Measurements from ENCODE around the gene ARHGAP26.

Gene ARHGAP26

GRCh38 chr5:143025971-143026370 lies 255.8 kb downstream of the ARHGAP26 start:
- Histone ChIP-seq H3K4me2 (ENCODE audit: low read length) (no peak overlapping the region), H3K4me1 (ENCODE audit: control insufficient read depth, insufficient read depth, low read length) (peaks cover 19% of the 10 kb centered on the region), H3K9ac (ENCODE audit: low read depth, low read length) (no peak overlapping the region), H3K4me3 (ENCODE audit: low read length) (no peak overlapping the region), H3K9me3 (replicated peaks; ENCODE audit: low read length) (no peaks in the 10 kb centered on the region), H3K36me3 (ENCODE audit: insufficient read depth, low read length) (no peaks in the 10 kb centered on the region), H3K27me3 (ENCODE audit: control insufficient read depth, insufficient read depth, low read length) (no peaks in the 10 kb centered on the region)

DNA sequence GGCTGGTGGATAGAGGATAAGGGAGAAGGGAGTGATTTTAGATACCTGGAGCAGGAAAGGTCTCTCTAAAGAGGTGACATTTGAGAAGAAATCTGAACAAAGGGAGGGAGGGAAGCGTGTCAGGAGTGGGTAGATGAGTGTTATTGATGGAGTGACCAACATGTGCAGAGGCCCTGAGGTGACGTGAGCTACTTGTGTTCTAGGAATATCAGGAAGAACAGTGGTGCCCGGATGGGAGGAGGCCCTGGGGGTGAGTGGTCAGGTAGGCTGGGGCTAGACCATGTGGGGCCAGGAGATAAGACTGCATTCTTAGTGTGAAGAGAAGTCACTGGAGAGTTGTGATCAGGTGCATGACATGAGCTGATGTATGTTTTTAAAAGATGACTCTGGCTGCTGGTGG lies 256.2 kb downstream of the ARHGAP26 start:
- Histone ChIP-seq H3K9ac (ENCODE audit: low read depth, low read length) (no peak overlapping the region), H3K36me3 (ENCODE audit: insufficient read depth, low read length) (no peaks in the 10 kb centered on the region), H3K4me3 (ENCODE audit: low read length) (no peak overlapping the region), H3K4me1 (ENCODE audit: control insufficient read depth, insufficient read depth, low read length) (peaks cover 19% of the 10 kb centered on the region), H3K27me3 (ENCODE audit: control insufficient read depth, insufficient read depth, low read length) (no peaks in the 10 kb centered on the region), H3K4me2 (ENCODE audit: low read length) (no peak overlapping the region), H3K9me3 (replicated peaks; ENCODE audit: low read length) (no peaks in the 10 kb centered on the region)

DNA sequence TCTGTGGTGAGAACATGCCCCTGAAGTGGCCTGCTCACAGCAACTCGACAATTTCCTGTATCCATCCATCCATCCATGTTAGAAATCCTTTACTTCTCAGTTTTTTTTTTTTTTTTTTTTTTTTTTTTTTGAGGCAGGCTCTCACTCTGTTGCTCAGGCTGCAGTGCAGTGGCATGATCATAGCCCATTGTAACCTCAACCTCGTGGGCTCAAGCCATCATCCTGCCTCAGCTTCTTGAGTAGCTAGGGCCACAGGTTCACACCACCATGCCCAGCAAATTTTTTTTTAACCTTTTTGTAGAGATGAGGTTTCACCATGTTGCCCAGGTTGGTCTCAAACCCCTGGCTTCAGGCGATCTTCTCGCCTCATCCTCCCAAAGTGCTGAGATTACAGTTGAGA lies 259.1 kb downstream of the ARHGAP26 start:
- no peak overlapping the region for H3K4me3 ChIP-seq (ENCODE audit: low read length)
- H3K9ac ChIP-seq (ENCODE audit: low read depth, low read length): no peak overlapping the region
- no peak overlapping the region for H3K4me2 ChIP-seq (ENCODE audit: low read length)
- no peaks in the 10 kb centered on the region for H3K36me3 ChIP-seq (ENCODE audit: insufficient read depth, low read length)
- peaks cover 13% of the 10 kb centered on the region for H3K27me3 ChIP-seq (ENCODE audit: control insufficient read depth, insufficient read depth, low read length)
- no peaks in the 10 kb centered on the region for H3K9me3 ChIP-seq (replicated peaks; ENCODE audit: low read length)
- H3K4me1 ChIP-seq (ENCODE audit: control insufficient read depth, insufficient read depth, low read length): peaks cover 14% of the 10 kb centered on the region

- H3K4me3 ChIP-seq (ENCODE audit: low read length): no peak overlapping the region
- H3K27me3 ChIP-seq (ENCODE audit: control insufficient read depth, insufficient read depth, low read length): peaks cover 13% of the 10 kb centered on the region
- H3K9me3 ChIP-seq (replicated peaks; ENCODE audit: low read length): no peaks in the 10 kb centered on the region
- H3K4me1 ChIP-seq (ENCODE audit: control insufficient read depth, insufficient read depth, low read length): peaks cover 14% of the 10 kb centered on the region
- H3K9ac ChIP-seq (ENCODE audit: low read depth, low read length): no peak overlapping the region
- no peaks in the 10 kb centered on the region for H3K36me3 ChIP-seq (ENCODE audit: insufficient read depth, low read length)
- no peak overlapping the region for H3K4me2 ChIP-seq (ENCODE audit: low read length)
Measured at GRCh38 chr5:143030349-143030748, 260.2 kb downstream of the ARHGAP26 start.

- no peak overlapping the region for H3K9ac ChIP-seq (ENCODE audit: low read depth, low read length)
- H3K4me3 ChIP-seq (ENCODE audit: low read length): no peak overlapping the region
- H3K4me2 ChIP-seq (ENCODE audit: low read length): no peak overlapping the region
- peaks cover 13% of the 10 kb centered on the region for H3K27me3 ChIP-seq (ENCODE audit: control insufficient read depth, insufficient read depth, low read length)
- H3K4me1 ChIP-seq (ENCODE audit: control insufficient read depth, insufficient read depth, low read length): peaks cover 5% of the 10 kb centered on the region
- H3K36me3 ChIP-seq (ENCODE audit: insufficient read depth, low read length): no peaks in the 10 kb centered on the region
- H3K9me3 ChIP-seq (replicated peaks; ENCODE audit: low read length): no peaks in the 10 kb centered on the region
Measured at GRCh38 chr5:143031781-143032580, 261.8 kb downstream of the ARHGAP26 start.

GRCh38 chr5:143032581-143032836 lies 262.3 kb downstream of the ARHGAP26 start:
- Histone ChIP-seq H3K9me3 (replicated peaks; ENCODE audit: low read length) (no peaks in the 10 kb centered on the region), H3K4me1 (ENCODE audit: control insufficient read depth, insufficient read depth, low read length) (peaks cover 5% of the 10 kb centered on the region), H3K9ac (ENCODE audit: low read depth, low read length) (no peak overlapping the region), H3K4me3 (ENCODE audit: low read length) (no peak overlapping the region), H3K4me2 (ENCODE audit: low read length) (no peak overlapping the region), H3K27me3 (ENCODE audit: control insufficient read depth, insufficient read depth, low read length) (peaks cover 13% of the 10 kb centered on the region), H3K36me3 (ENCODE audit: insufficient read depth, low read length) (no peaks in the 10 kb centered on the region)

GRCh38 chr5:143033535-143034250 lies 263.5 kb downstream of the ARHGAP26 start:
- no peaks in the 10 kb centered on the region for H3K9me3 ChIP-seq (replicated peaks; ENCODE audit: low read length)
- peak overlapping the region; percentile 45 for H3K4me2 ChIP-seq (ENCODE audit: low read length)
- no peak overlapping the region for H3K9ac ChIP-seq (ENCODE audit: low read depth, low read length)
- peaks cover 13% of the 10 kb centered on the region for H3K27me3 ChIP-seq (ENCODE audit: control insufficient read depth, insufficient read depth, low read length)
- H3K4me1 ChIP-seq (ENCODE audit: control insufficient read depth, insufficient read depth, low read length): peaks cover 5% of the 10 kb centered on the region
- H3K4me3 ChIP-seq (ENCODE audit: low read length): no peak overlapping the region
- no peaks in the 10 kb centered on the region for H3K36me3 ChIP-seq (ENCODE audit: insufficient read depth, low read length)

DNA sequence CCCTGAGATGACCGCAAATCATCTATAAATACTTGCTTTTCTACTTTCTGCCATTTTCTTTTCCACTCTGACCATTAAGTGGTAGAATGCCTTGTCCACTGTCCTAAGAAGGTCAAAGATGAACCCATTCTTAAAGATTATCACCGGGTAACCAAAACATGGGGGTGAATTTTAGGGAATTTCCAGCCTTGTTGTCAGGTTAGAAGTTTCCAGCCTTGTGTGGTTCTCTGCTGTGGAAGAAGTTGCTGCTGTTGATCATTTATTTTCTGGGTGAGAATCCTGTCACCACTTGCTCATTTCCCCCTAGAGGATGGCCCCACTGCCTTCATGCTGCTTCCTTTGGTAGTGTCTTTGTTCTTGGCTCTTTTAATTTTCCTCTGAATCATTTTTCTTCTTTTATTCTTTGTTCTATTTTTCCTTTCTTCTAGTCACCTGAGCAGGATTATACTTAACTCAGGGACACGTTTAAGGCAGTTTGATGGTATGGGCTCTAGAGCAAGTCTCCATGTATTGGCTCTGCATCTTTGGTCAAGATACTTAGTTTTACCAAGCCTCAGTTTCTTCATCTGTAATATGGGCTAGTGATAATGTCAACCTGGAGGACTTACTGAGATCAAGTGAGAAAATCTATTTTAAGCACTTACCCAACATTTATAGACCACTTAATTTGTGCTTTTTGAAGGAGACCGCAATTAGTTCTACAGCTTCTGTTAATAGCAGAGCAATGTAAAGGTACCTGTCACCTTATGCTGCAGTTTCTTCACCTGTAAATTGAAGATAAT lies 266.2 kb downstream of the ARHGAP26 start:
- no peaks in the 10 kb centered on the region for H3K36me3 ChIP-seq (ENCODE audit: insufficient read depth, low read length)
- peaks cover 13% of the 10 kb centered on the region for H3K27me3 ChIP-seq (ENCODE audit: control insufficient read depth, insufficient read depth, low read length)
- peaks cover 5% of the 10 kb centered on the region for H3K4me1 ChIP-seq (ENCODE audit: control insufficient read depth, insufficient read depth, low read length)
- no peaks in the 10 kb centered on the region for H3K9me3 ChIP-seq (replicated peaks; ENCODE audit: low read length)
- no peak overlapping the region for H3K9ac ChIP-seq (ENCODE audit: low read depth, low read length)
- no peak overlapping the region for H3K4me3 ChIP-seq (ENCODE audit: low read length)
- H3K4me2 ChIP-seq (ENCODE audit: low read length): no peak overlapping the region

DNA sequence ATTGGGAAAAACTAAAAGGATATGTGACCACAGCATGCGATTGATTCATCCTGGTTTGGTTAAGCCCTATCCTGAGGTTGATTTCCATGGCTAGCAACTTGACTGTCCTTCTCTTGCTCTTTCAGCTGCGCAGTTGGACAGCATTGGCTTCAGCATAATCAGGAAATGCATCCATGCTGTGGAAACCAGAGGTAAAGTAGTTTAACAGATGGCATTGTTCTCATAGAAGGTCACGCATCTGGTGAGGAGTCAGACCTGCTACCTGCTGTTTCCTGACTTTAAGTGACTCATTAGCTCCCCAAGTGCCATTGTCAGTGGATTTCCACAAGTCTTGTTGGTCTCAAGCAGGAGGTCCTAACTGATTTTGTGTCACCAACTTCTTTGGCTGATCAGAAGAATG lies 266.9 kb downstream of the ARHGAP26 start:
- Histone ChIP-seq H3K36me3 (ENCODE audit: insufficient read depth, low read length) (no peaks in the 10 kb centered on the region), H3K9me3 (replicated peaks; ENCODE audit: low read length) (no peaks in the 10 kb centered on the region), H3K9ac (ENCODE audit: low read depth, low read length) (no peak overlapping the region), H3K27me3 (ENCODE audit: control insufficient read depth, insufficient read depth, low read length) (peaks cover 7% of the 10 kb centered on the region), H3K4me2 (ENCODE audit: low read length) (no peak overlapping the region), H3K4me1 (ENCODE audit: control insufficient read depth, insufficient read depth, low read length) (peaks cover 10% of the 10 kb centered on the region), H3K4me3 (ENCODE audit: low read length) (no peak overlapping the region)

- H3K4me3 ChIP-seq (ENCODE audit: low read length): no peak overlapping the region
- peaks cover 16% of the 10 kb centered on the region for H3K4me1 ChIP-seq (ENCODE audit: control insufficient read depth, insufficient read depth, low read length)
- H3K27me3 ChIP-seq (ENCODE audit: control insufficient read depth, insufficient read depth, low read length): peaks cover under 1% of the 10 kb centered on the region
- no peak overlapping the region for H3K9ac ChIP-seq (ENCODE audit: low read depth, low read length)
- no peak overlapping the region for H3K4me2 ChIP-seq (ENCODE audit: low read length)
- no peaks in the 10 kb centered on the region for H3K36me3 ChIP-seq (ENCODE audit: insufficient read depth, low read length)
- no peaks in the 10 kb centered on the region for H3K9me3 ChIP-seq (replicated peaks; ENCODE audit: low read length)
Measured at GRCh38 chr5:143037708-143038107, 267.5 kb downstream of the ARHGAP26 start.

GRCh38 chr5:143040622-143041021 lies 270.4 kb downstream of the ARHGAP26 start:
- Histone ChIP-seq H3K36me3 (ENCODE audit: insufficient read depth, low read length) (no peaks in the 10 kb centered on the region), H3K4me3 (ENCODE audit: low read length) (no peak overlapping the region), H3K27me3 (ENCODE audit: control insufficient read depth, insufficient read depth, low read length) (no peaks in the 10 kb centered on the region), H3K4me2 (ENCODE audit: low read length) (no peak overlapping the region), H3K9ac (ENCODE audit: low read depth, low read length) (no peak overlapping the region), H3K9me3 (replicated peaks; ENCODE audit: low read length) (no peaks in the 10 kb centered on the region), H3K4me1 (ENCODE audit: control insufficient read depth, insufficient read depth, low read length) (peaks cover 11% of the 10 kb centered on the region)
